Measurements from ENCODE around the gene PRMT9. TPM values are rescaled to one million over a fixed set of nuclear protein-coding genes. Genes with fewer than 3 reads are reported as not detected.
A peak's percentile ranks its signal among the peaks of the same experiment; 100 is the strongest.

PRMT9 gene
- total RNA-seq: 1 to 10 TPM; 5.0 to 5.2 TPM

GRCh38 chr4:147683717-147684700 is at the start of gene PRMT9:
TSS of gene PRMT9 (minus strand) at chr4:147684163. CDS start at chr4:147683987, 176 bp downstream.
- H3K9me3 ChIP-seq: no peaks in the 10 kb centered on the region
- H3K4me1 ChIP-seq: peaks cover 0 to 16% of the 10 kb centered on the region in 2 donors
- peak; percentile 93 for DNase-seq (ENCODE audit: low spot score)
- no peaks in the 10 kb centered on the region for H3K36me3 ChIP-seq
- H3K4me3 ChIP-seq: peak within 1 kb of the TSS; percentile 85 to 86
- peak in 1 of 2 donors; percentile 25 for TF ChIP-seq CTCF (IDR thresholded peaks at IDR 0.05)
- no peaks in the 10 kb centered on the region for H3K27me3 ChIP-seq
- H3K27ac ChIP-seq: peak within 1 kb of the TSS; percentile 92 to 96

GRCh38 chr4:147732518-147733235 is 48.7 kb upstream of the PRMT9 start:
- Histone ChIP-seq H3K36me3 (no peaks in the 10 kb centered on the region), H3K4me1 (peaks cover 0 to 50% of the 10 kb centered on the region in 2 donors), H3K9me3 (no peaks in the 10 kb centered on the region), H3K27me3 (no peaks in the 10 kb centered on the region), H3K27ac (peak overlapping the region; percentile 94 to 96), H3K4me3 (peak overlapping the region; percentile 79 to 87)
- TF ChIP-seq CTCF (IDR thresholded peaks at IDR 0.05): no peak
- no peak for DNase-seq (ENCODE audit: low spot score)

- Histone ChIP-seq H3K36me3 (no peaks in the 10 kb centered on the region), H3K4me3 (peak within 1 kb of the TSS; percentile 79 to 87), H3K4me1 (peaks cover 0 to 42% of the 10 kb centered on the region in 2 donors), H3K9me3 (no peaks in the 10 kb centered on the region), H3K27ac (peak within 1 kb of the TSS; percentile 94 to 96), H3K27me3 (no peaks in the 10 kb centered on the region)
- DNase-seq (ENCODE audit: low spot score): peak; percentile 82
- no peak for TF ChIP-seq CTCF (IDR thresholded peaks at IDR 0.05)
Measured at GRCh38 chr4:147731580-147732517, 47.9 kb upstream of the PRMT9 start, which contains the start of gene ARHGAP10. TSS of gene ARHGAP10 (plus strand) at chr4:147732088. CDS start at chr4:147732302, 214 bp downstream.

DNA sequence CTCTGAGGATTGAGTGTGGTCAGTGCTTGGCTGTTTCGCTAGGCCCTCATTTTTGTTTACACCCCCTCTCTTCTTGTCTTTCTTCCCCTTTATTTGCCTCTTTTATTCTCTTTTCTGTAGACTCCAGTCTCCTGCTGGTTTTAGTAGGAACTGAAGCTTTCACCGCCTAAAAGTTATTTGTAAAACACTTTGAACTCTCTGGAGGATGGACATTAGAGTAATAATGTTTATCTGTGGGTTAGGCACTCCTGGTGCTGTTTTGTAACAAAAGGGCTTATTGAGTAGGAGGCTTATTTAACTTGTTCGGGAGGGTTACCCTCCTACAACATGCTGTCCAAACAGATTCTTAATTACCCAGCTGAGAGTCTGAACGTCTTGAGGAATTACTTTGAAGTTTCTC is 46.4 kb upstream of the PRMT9 start:
- peaks cover 0 to 27% of the 10 kb centered on the region in 2 donors for H3K4me1 ChIP-seq
- H3K27me3 ChIP-seq: no peaks in the 10 kb centered on the region
- no peak for TF ChIP-seq CTCF (IDR thresholded peaks at IDR 0.05)
- H3K36me3 ChIP-seq: no peaks in the 10 kb centered on the region
- H3K27ac ChIP-seq: no peak overlapping the region
- no peak overlapping the region for H3K4me3 ChIP-seq
- H3K9me3 ChIP-seq: no peaks in the 10 kb centered on the region
- DNase-seq (ENCODE audit: low spot score): no peak

- Histone ChIP-seq H3K27me3 (no peaks in the 10 kb centered on the region), H3K9me3 (no peaks in the 10 kb centered on the region), H3K4me3 (no peak overlapping the region), H3K27ac (no peak overlapping the region), H3K4me1 (peaks cover 0 to 6% of the 10 kb centered on the region in 2 donors), H3K36me3 (no peaks in the 10 kb centered on the region)
- no peak for TF ChIP-seq CTCF (IDR thresholded peaks at IDR 0.05)
- DNase-seq (ENCODE audit: low spot score): no peak
Measured at GRCh38 chr4:147727476-147728028, 43.6 kb upstream of the PRMT9 start.
